Thyroid gland (tissue), 4 donors: Measurements from ENCODE around the gene WDFY1. TPM values are rescaled to one million over a fixed set of nuclear protein-coding genes. Genes with fewer than 3 reads are reported as not detected.
A peak's percentile ranks its signal among the peaks of the same experiment; 100 is the strongest.

Experiments used
- DNase-seq, 2 donors: peaks; one replicate each; pipeline ENCODE4 v3.0.0-alpha.2; 2019
- H3K27ac ChIP-seq, 3 donors: fragments of 200-600 bp; sonication (generic); 1 replicate in 2 of 3; 2 replicates in 1 of 3; pipeline ENCODE4 v1.5.1; 2016 to 2019; ENCODE audit warnings: mild to moderate bottlenecking in 1 of 3, moderate library complexity in 1 of 3
- H3K27me3 ChIP-seq: fragments of 200-600 bp; sonication (generic); one replicate; pipeline ENCODE4 v1.5.1; 2019
- H3K36me3 ChIP-seq, 2 donors: fragments of 200-600 bp; sonication (generic); one replicate each; pipeline ENCODE4 v1.5.1; 2016 to 2019
- H3K4me1 ChIP-seq, 2 donors: fragments of 200-600 bp; sonication (generic); one replicate each; pipeline ENCODE4 v1.5.1; 2017 to 2019
- H3K4me3 ChIP-seq, 3 donors: fragments of 200-600 bp; sonication (generic); replicated peaks in 1 of 3; 1 replicate in 2 of 3; 2 replicates in 1 of 3; pipeline ENCODE4 v1.5.1; 2016; ENCODE audit warnings: mild to moderate bottlenecking in 1 of 3
- H3K9me3 ChIP-seq: fragments of 200-600 bp; sonication (generic); one replicate; pipeline ENCODE4 v1.5.1; 2017
- POLR2A ChIP-seq, 2 donors: fragments of 450-650 bp; IDR thresholded peaks; one replicate each; pipeline ENCODE4 v1.6.1; 2017; ENCODE audit warnings: antibody characterized with exemption in 2 of 2, mild to moderate bottlenecking in 2 of 2, moderate library complexity in 1 of 2
- WGBS, 2 donors: methylation state at CpG; one replicate each; pipeline ENCODE4 v1.1.5; 2017; 5-methylcytosine and 5-hydroxymethylcytosine counted together
- intact Hi-C: fragments of 100-400 bp; cut with DNase I; formaldehyde crosslinking; loops from one replicate; pipeline ENCODE4 v1.15.1; 2023
- total RNA-seq, 4 donors: library from RNA; depleted of rRNA; stranded (reverse); fragments of >200 nt; gene quantifications; one replicate each; pipeline ENCODE4 v1.2.3, GENCODE V29; 2016
- TF ChIP-seq, protein P1 (sequence below), 6 experiments: fragments of 200-600 bp in 3 of 6; fragments of 450-650 bp in 3 of 6; sonication (generic) in 3 of 6; IDR thresholded peaks; one replicate each; pipeline ENCODE4 v1.5.1; 2016 to 2019; ENCODE audit warnings: antibody characterized with exemption in 6 of 6, mild to moderate bottlenecking in 2 of 6, inconsistent platforms in 1 of 6, moderate library complexity in 1 of 6

Gene WDFY1
- total RNA-seq, 4 donors from 2014 or later: 49.4 to 87.7 (median 59.6) TPM

DNA sequence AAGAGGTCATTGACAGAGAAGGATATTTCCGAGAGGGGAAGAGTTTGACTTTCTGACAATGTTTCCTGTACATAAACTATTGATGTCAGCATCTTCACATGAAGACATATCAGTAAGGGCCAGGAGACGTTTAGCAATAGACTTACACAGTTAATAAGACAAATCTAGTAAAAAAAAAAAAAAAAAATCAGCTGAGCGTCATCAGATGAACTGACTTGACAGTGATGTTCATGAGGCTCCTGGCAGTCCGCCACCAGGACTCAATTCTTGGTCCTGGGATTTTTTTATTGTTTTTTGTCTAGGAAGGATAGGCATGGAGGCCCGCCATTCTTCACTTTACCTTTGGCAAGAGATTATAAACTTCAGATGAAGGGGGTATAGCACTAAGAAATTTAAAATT is 26.6 kb upstream of the WDFY1 start:
- 91 to 92% methylated on average over 5 of the region's 5 CpGs for WGBS, 2 donors
- Histone ChIP-seq H3K27ac (no peak overlapping the region), H3K36me3 (peaks cover 10 to 19% of the 10 kb centered on the region in 2 donors), H3K4me3 (no peak overlapping the region), H3K9me3 (no peaks in the 10 kb centered on the region), H3K4me1 (no peaks in the 10 kb centered on the region), H3K27me3 (no peaks in the 10 kb centered on the region)
- no peak for TF ChIP-seq POLR2A (IDR thresholded peaks at IDR 0.05)
- TF ChIP-seq, protein P1, sequence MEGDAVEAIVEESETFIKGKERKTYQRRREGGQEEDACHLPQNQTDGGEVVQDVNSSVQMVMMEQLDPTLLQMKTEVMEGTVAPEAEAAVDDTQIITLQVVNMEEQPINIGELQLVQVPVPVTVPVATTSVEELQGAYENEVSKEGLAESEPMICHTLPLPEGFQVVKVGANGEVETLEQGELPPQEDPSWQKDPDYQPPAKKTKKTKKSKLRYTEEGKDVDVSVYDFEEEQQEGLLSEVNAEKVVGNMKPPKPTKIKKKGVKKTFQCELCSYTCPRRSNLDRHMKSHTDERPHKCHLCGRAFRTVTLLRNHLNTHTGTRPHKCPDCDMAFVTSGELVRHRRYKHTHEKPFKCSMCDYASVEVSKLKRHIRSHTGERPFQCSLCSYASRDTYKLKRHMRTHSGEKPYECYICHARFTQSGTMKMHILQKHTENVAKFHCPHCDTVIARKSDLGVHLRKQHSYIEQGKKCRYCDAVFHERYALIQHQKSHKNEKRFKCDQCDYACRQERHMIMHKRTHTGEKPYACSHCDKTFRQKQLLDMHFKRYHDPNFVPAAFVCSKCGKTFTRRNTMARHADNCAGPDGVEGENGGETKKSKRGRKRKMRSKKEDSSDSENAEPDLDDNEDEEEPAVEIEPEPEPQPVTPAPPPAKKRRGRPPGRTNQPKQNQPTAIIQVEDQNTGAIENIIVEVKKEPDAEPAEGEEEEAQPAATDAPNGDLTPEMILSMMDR (IDR thresholded peaks at IDR 0.05): no peak
- intact Hi-C loops: loop anchor here (5.0 kb wide), 1 partner anchor 316 kb away; no protein-coding TSS in a partner anchor
- DNase-seq: no peak

DNA sequence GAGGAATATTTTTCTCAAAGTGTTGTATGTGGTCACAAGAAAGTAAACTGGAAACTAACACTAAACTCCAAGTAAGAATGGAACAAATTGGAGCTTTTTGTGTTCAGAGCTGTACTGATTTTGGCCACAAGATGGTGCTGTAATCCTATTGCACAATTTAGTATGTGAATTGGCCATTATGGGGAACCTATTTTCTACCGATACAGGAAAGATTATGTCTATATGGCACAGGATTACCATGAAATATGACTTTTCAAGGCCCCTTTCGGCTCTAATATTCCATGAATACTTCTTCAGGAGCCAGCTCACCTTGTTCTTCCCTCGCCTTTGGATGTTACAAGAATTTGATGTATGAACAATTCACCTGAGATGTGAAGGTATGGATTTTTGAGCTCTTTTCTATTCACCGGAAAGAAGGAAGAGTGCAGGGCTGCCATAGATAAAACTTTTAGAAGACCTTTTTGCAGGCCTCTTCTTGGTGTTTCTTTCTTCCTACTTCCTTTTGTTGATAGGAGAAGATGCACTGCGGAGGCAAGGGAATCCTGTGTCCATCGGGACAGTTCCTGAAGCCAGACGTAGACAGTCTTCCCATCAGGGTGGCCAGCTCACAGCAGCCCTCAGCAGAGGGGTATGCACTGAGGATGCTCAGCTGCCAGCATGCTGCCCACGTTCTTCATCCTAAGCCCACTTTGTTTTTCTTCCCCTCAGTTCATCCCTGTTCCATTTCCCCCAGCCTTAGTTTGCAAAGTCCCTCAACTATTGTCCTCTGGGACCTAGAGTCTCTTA is 25.4 kb upstream of the WDFY1 start:
- Histone ChIP-seq H3K27me3 (no peaks in the 10 kb centered on the region), H3K9me3 (no peaks in the 10 kb centered on the region), H3K27ac (no peak overlapping the region), H3K36me3 (peaks cover 13 to 21% of the 10 kb centered on the region in 2 donors), H3K4me3 (no peak overlapping the region), H3K4me1 (no peaks in the 10 kb centered on the region)
- 65 to 67% methylated on average over 8 of the region's 8 CpGs for WGBS, 2 donors
- peak; percentile 32 to 33 for DNase-seq
- intact Hi-C loops: loop anchor here (5.0 kb wide), 1 partner anchor 317 kb away; no protein-coding TSS in a partner anchor
- TF ChIP-seq POLR2A (IDR thresholded peaks at IDR 0.05): no peak
- TF ChIP-seq, protein P1 (IDR thresholded peaks at IDR 0.05): peak; percentile 84 to 96 (median 92)

DNA sequence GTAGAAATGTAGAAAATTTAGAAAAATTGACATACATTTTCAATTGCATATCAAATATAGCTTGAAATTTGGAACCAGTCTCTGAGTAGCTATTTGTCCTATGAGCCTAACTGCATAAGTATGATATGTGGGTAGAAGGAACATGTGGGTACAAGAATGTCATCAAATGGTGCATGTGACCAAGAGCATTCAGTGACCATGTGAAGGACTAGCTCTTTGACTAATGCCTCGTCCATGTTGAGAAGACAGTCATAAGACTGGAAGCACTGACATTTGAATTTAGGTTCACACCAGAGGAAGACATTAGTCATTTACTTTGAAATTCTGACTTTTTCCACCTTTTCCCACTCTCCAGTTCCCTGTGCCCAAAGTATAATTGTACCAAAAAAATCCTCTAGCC is 24.7 kb upstream of the WDFY1 start:
- Histone ChIP-seq H3K4me3 (no peak overlapping the region), H3K9me3 (no peaks in the 10 kb centered on the region), H3K27ac (no peak overlapping the region), H3K36me3 (peaks cover 13 to 21% of the 10 kb centered on the region in 2 donors), H3K27me3 (no peaks in the 10 kb centered on the region), H3K4me1 (no peaks in the 10 kb centered on the region)
- intact Hi-C loops: loop anchor here (5.0 kb wide), 1 partner anchor 317 kb away; no protein-coding TSS in a partner anchor
- TF ChIP-seq, protein P1 (IDR thresholded peaks at IDR 0.05): no peak
- 97 to 100% methylated on average over 1 of the region's 1 CpG for WGBS, 2 donors
- DNase-seq: no peak

DNA sequence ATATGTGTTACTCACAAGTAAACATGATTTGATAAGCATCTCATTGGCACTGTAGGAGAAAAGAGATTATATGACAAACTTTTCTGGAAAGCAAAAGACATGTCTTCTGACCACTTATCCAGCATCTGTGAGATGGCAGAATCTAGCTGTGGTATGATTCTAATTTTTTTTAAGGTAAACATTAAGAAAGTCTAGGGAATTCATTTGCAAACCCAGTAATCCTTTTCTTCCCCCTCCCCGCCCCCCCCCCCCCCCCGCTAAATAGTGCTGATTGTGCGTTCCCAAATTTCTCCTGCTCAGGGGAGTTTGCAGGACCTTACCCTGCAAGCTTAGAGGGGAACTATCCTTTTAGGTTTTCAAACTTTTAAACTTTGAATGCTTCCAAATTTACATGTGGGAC is 24.2 kb upstream of the WDFY1 start:
- no peak for DNase-seq
- H3K27me3 ChIP-seq: no peaks in the 10 kb centered on the region
- H3K4me1 ChIP-seq: no peaks in the 10 kb centered on the region
- 30 to 62% methylated on average over 2 to 3 of the region's 3 CpGs for WGBS, 2 donors
- no peak overlapping the region for H3K27ac ChIP-seq
- H3K36me3 ChIP-seq: peaks cover 13 to 21% of the 10 kb centered on the region in 2 donors
- intact Hi-C loops: no loop called here
- no peak overlapping the region for H3K4me3 ChIP-seq
- no peaks in the 10 kb centered on the region for H3K9me3 ChIP-seq
- TF ChIP-seq, protein P1 (IDR thresholded peaks at IDR 0.05): no peak
- no peak for TF ChIP-seq POLR2A (IDR thresholded peaks at IDR 0.05)

DNA sequence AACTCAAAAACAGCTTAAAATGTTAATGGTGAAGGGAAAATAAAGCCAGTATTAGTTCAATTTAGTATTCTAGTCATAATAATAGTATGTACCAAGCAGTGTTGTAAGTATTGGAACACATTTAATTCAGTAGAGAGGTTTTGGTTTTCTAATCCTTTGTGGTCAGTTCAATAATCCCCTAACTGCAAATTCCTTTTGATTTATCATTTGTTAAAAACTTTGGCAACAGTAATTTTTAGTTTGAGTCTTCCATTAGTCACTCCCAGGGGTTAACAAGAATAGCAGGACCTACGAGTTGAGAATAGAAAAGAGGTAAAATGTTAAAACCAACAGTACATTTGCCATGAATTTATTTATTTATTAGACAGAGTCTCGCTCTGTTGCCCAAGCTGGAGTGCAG is 22.8 kb upstream of the WDFY1 start:
- no peak overlapping the region for H3K4me3 ChIP-seq
- no peaks in the 10 kb centered on the region for H3K27me3 ChIP-seq
- TF ChIP-seq, protein P1 (IDR thresholded peaks at IDR 0.05): no peak
- TF ChIP-seq POLR2A (IDR thresholded peaks at IDR 0.05): no peak
- H3K9me3 ChIP-seq: no peaks in the 10 kb centered on the region
- DNase-seq: no peak
- peaks cover 13 to 21% of the 10 kb centered on the region in 2 donors for H3K36me3 ChIP-seq
- intact Hi-C loops: no loop called here
- 86% methylated on average over 2 of the region's 2 CpGs for WGBS, 2 donors
- H3K4me1 ChIP-seq: peaks cover 0 to 4% of the 10 kb centered on the region in 2 donors
- H3K27ac ChIP-seq: no peak overlapping the region
